HCT116 (cell line): Measurements from ENCODE around the gene MAT2B. TPM values are rescaled to one million over a fixed set of nuclear protein-coding genes. Genes with fewer than 3 reads are reported as not detected.

ENCODE experiments used
- ATAC-seq: fragments of 200-7000 bp; cut with Tn5 transposase; 2 replicates; pipeline ENCODE4 v1.9.1; 2020; ENCODE audit warnings: mild to moderate bottlenecking, moderate library complexity
- BruUV-seq: library from RNA; stranded (reverse); fragments of 400-500 nt; replicated peaks from 2 replicates; lab custom pipeline; 2021; lab: Mats Ljungman, UMichigan
- CTCF ChIA-PET: fragments of 300-600 bp; sonication (Branson Sonifier 250); formaldehyde crosslinking; loops from one replicate; lab custom pipeline; 2021; ENCODE audit warnings: antibody characterized with exemption; lab: Charles Lee
- POLR2A ChIA-PET: fragments of 300-600, 350-600 bp; sonication (Branson Sonifier 250); formaldehyde crosslinking; loops from one replicate; lab custom pipeline; 2021; ENCODE audit warnings: antibody characterized with exemption; lab: Charles Lee
- RAD21 ChIA-PET, 2 experiments: fragments of 300-600 bp; sonication (Branson Sonifier 250); formaldehyde crosslinking; loops; one replicate each; lab custom pipeline; 2023; ENCODE audit warnings: low total read pairs in 2 of 2; ENCODE audit not compliant: uncharacterized antibody in 2 of 2, unreplicated experiment in 2 of 2, low non-redundant PET in 1 of 2; lab: Charles Lee
- DNase-seq: peaks from one replicate; pipeline ENCODE4 v3.0.0-alpha.2; 2010; ENCODE audit warnings: low read depth, low spot score
- H2AFZ ChIP-seq: fragments of 200-600 bp; shearing (Covaris generic), sonication (generic); 2 replicates; pipeline ENCODE4 v1.6.1; 2017; ENCODE audit warnings: low read depth, mixed run types, mixed read lengths, antibody characterized with exemption, low read length; ENCODE audit not compliant: poor library complexity, severe bottlenecking
- H3K27ac ChIP-seq: 2 replicates; pipeline ENCODE4 v1.5.1; 2012; ENCODE audit warnings: low read depth, low read length
- H3K27me3 ChIP-seq: fragments of 200-600 bp; sonication (generic); 2 replicates; pipeline ENCODE4 v1.6.1; 2016; ENCODE audit warnings: mixed run types, low read length, mixed read lengths; ENCODE audit not compliant: insufficient read depth
- H3K36me3 ChIP-seq, 2 experiments: fragments of 200-500 bp in 1 of 2; fragments of 200-600 bp in 1 of 2; sonication (Bioruptor generic) in 1 of 2; sonication (generic) in 1 of 2; 2 replicates each; pipeline versions ENCODE4 v1.5.1 to v1.6.1; 2014 to 2016; ENCODE audit warnings: low read length in 2 of 2, inconsistent platforms in 1 of 2, mixed read lengths in 1 of 2, mixed run types in 1 of 2; ENCODE audit not compliant: insufficient read depth in 2 of 2, control insufficient read depth in 1 of 2
- H3K4me1 ChIP-seq, 2 experiments: fragments of 200-600 bp in 1 of 2; sonication (generic) in 1 of 2; 2 replicates each; pipeline versions ENCODE4 v1.5.1 to v1.6.1; 2012 to 2017; ENCODE audit warnings: low read length in 2 of 2, inconsistent platforms in 1 of 2, mild to moderate bottlenecking in 1 of 2, mixed read lengths in 1 of 2, mixed run types in 1 of 2, moderate library complexity in 1 of 2; ENCODE audit not compliant: insufficient read depth in 2 of 2, control insufficient read depth in 1 of 2
- H3K4me2 ChIP-seq: fragments of 200-600 bp; sonication (generic); 2 replicates; pipeline ENCODE4 v1.6.1; 2017; ENCODE audit warnings: mixed run types, low read length, mixed read lengths
- H3K4me3 ChIP-seq, 2 experiments: fragments of 200-600 bp in 1 of 2; sonication (generic) in 1 of 2; replicated peaks in 1 of 2; 2 replicates each; pipeline ENCODE4 v1.5.1; 2011 to 2016; ENCODE audit warnings: low read length in 2 of 2, control low read depth in 1 of 2, low read depth in 1 of 2, mild to moderate bottlenecking in 1 of 2, mixed read lengths in 1 of 2, mixed run types in 1 of 2
- H3K79me2 ChIP-seq: fragments of 200-600 bp; sonication (generic); 2 replicates; pipeline ENCODE4 v1.6.1; 2017; ENCODE audit warnings: mild to moderate bottlenecking, mixed run types, low read length, moderate library complexity, mixed read lengths; ENCODE audit not compliant: insufficient read depth
- H3K9ac ChIP-seq: fragments of 200-600 bp; sonication (generic); 2 replicates; pipeline ENCODE4 v1.6.1; 2016; ENCODE audit warnings: low read length, mixed read lengths
- H3K9me2 ChIP-seq: fragments of 200-600 bp; sonication (generic), shearing (Covaris generic); 2 replicates; pipeline ENCODE4 v1.6.1; 2017; ENCODE audit warnings: mixed run types, mild to moderate bottlenecking, moderate library complexity; ENCODE audit not compliant: insufficient read depth
- H3K9me3 ChIP-seq, 2 experiments: fragments of 200-500 bp in 1 of 2; fragments of 200-600 bp in 1 of 2; sonication (Bioruptor generic) in 1 of 2; sonication (generic) in 1 of 2; 2 replicates each; pipeline ENCODE4 v1.6.1; 2014 to 2017; ENCODE audit warnings: low read length in 2 of 2, mixed read lengths in 2 of 2, inconsistent platforms in 1 of 2, low read depth in 1 of 2, mild to moderate bottlenecking in 1 of 2, mixed run types in 1 of 2, moderate library complexity in 1 of 2; ENCODE audit not compliant: control insufficient read depth in 1 of 2, insufficient read depth in 1 of 2
- H4K20me1 ChIP-seq: fragments of 200-600 bp; sonication (generic), shearing (Covaris generic); 2 replicates; pipeline ENCODE4 v1.6.1; 2017; ENCODE audit warnings: mixed run types, mild to moderate bottlenecking, moderate library complexity; ENCODE audit not compliant: insufficient read depth
- POLR2A ChIP-seq: IDR thresholded peaks from 2 replicates; pipeline ENCODE4 v1.7.0; 2011; ENCODE audit warnings: borderline replicate concordance; ENCODE audit not compliant: insufficient read depth, insufficient read length; ENCODE audit errors: extremely low read depth
- POLR2AphosphoS5 ChIP-seq: IDR thresholded peaks from 2 replicates; pipeline ENCODE4 v1.6.1; 2011; ENCODE audit warnings: mild to moderate bottlenecking, low read depth, low read length, moderate library complexity
- RAD21 ChIP-seq: IDR thresholded peaks from 2 replicates; pipeline ENCODE4 v1.6.1; 2012; ENCODE audit warnings: low read depth, mild to moderate bottlenecking
- SRF ChIP-seq: IDR thresholded peaks from 2 replicates; pipeline ENCODE4 v1.6.1; 2012; ENCODE audit warnings: low read depth
- intact Hi-C: fragments of 100-400 bp; cut with micrococcal nuclease; formaldehyde crosslinking; loops from 2 replicates; pipeline ENCODE4 v1.10.0; 2022
- total RNA-seq: library from RNA; stranded (reverse); gene quantifications from one replicate; pipeline ENCODE4 v1.2.1, GENCODE V29; 2021; ENCODE audit not compliant: unreplicated experiment

The MAT2B gene
- total RNA-seq, 1 experiment from 2014 or later = 45.9 TPM

DNA sequence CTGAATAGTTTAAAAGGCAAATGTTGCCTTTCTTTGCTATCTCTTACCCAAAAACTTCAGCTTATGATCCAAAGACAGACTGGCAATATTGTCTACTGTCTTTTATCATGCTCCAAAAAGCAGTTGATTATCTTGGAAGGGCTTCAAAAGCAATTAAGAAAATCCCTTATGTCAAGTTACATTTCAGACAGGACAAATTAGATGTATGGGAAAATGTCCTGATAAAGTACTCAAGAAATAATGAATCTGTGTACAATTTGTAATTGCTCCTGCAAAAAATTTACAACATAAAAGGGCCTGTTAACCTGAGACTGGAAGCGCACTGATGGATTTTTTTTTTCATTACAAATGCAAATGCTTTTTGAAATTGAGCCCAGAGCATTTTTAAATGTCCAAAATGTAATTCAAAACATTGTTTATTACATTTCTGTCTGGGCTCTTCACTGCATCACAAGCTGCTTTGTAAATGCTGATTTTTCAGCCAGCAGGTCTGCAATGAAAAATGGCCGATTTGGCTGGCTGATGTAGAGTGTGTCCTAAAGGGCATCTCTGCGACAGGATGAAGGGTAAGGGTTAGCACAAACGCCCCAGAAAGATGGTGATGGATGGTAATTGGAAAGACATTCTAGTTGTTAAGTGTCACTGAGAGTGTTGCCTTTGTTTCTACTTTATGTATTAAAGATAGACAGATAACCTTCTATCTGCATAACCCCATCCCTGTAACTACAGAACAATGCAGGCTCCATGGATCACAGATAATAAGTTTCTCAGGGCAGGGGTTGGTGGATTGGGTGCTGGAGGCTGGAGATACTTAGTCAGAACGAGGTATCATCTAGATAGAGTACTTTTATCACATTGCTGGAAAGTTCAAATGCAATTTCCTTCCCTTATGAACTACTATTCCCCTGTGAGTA lies 27.0 kb downstream of the MAT2B start (continued):
- no peak for TF ChIP-seq SRF

DNA sequence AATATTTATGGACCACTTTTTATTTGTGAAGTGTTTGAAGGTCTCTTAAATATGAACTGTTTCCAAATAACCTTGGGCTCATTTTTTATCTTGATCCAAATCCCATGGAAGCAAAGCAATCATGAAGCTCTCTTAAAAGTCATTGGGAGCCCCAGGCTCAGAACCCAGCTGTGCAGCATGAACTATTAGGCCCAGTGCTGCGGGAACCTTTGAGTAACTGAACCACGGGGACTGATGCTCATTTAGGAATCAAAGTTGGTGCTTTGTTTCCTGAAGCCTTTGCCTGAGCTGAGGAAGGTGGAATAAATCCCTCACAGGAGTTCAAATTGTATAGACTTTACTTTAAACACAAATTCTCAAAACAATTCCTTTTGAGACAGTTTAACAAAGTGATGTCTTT lies 27.8 kb downstream of the MAT2B start:
- H3K27me3 ChIP-seq = no peaks in the 10 kb centered on the region
- POLR2A ChIA-PET = no interaction called here
- H3K9ac ChIP-seq = no peak overlapping the region
- H3K4me1 ChIP-seq = no peaks in the 10 kb centered on the region
- H3K9me2 ChIP-seq = no peaks in the 10 kb centered on the region; the same call in 1 of the 2 replicates
- CTCF ChIA-PET = no interaction called here
- no peaks in the 10 kb centered on the region for H4K20me1 ChIP-seq
- RAD21 ChIA-PET = no interaction called here
- intact Hi-C loops = no loop called here
- H3K79me2 ChIP-seq = no peaks in the 10 kb centered on the region
- DNase-seq (no peak), ATAC-seq (no peak)
- H3K27ac ChIP-seq = no peak overlapping the region
- no peak overlapping the region for H3K4me2 ChIP-seq
- H2AFZ ChIP-seq = no peak overlapping the region
- no peak for TF ChIP-seq POLR2A
- H3K4me3 ChIP-seq = no peak overlapping the region
- H3K9me3 ChIP-seq = no peaks in the 10 kb centered on the region
- no TSS peak for BruUV-seq
- no peaks in the 10 kb centered on the region for H3K36me3 ChIP-seq

DNA sequence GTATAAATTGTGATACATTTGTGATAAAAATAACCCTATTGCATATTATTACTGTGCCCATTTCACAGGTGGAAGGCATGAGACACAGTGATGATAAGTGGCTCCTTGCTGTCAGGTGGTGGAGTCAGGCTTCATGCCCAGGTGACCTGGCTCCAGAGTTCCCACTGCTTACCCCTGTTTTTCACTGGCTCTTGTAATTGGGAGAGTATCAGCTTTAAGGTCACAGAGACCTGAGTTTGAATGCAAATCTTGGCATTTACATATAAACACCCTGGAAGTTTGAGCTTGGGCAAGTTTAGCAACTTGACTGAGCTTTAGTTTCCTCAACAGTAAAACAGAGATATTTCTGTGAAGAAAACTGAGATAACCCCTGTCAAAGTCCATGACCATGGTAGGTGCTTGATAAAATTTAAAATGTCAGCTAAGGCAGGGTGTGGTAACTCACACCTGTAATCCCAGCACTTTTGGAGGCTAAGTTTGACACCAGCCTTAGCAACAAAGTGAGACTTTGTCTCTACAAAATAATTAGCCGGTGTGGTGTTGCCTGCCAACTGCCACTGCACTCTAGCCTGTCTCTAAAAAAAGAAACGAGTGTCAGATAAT lies 29.2 kb downstream of the MAT2B start:
- DNase-seq (no peak), ATAC-seq (no peak)
- intact Hi-C loops = no loop called here
- H3K36me3 ChIP-seq = no peaks in the 10 kb centered on the region
- no peak overlapping the region for H3K4me3 ChIP-seq
- H3K27ac ChIP-seq = no peak overlapping the region
- H3K9ac ChIP-seq = no peak overlapping the region
- ChIA-PET RAD21 (no interaction called here), POLR2A (no interaction called here), CTCF (no interaction called here)
- H3K4me2 ChIP-seq = no peak overlapping the region
- H2AFZ ChIP-seq = no peak overlapping the region
- no peaks in the 10 kb centered on the region for H3K79me2 ChIP-seq
- H3K27me3 ChIP-seq = no peaks in the 10 kb centered on the region
- TF ChIP-seq POLR2A = no peak
- TF ChIP-seq RAD21 = no peak
- TF ChIP-seq POLR2AphosphoS5 = no peak
- H3K9me3 ChIP-seq = no peaks in the 10 kb centered on the region
- no TSS peak for BruUV-seq
- no peaks in the 10 kb centered on the region for H4K20me1 ChIP-seq
- H3K9me2 ChIP-seq = no peaks in the 10 kb centered on the region; the same call in 1 of the 2 replicates
- no peaks in the 10 kb centered on the region for H3K4me1 ChIP-seq
